ENCODE results near the gene HIGD2A. TPM values are rescaled to one million over a fixed set of nuclear protein-coding genes. Genes with fewer than 3 reads are reported as not detected.

Gene HIGD2A
- total RNA-seq, 1 experiment from 2014 or later, result 98.2 TPM

- TF ChIP-seq ATF2 (CRISPR knock-in tag; IDR thresholded peaks at IDR 0.05; ENCODE audit: borderline replicate concordance, low read depth) (no peak), HMGXB4 (CRISPR knock-in tag; IDR thresholded peaks at IDR 0.05) (peak; percentile 79; the same call in 1 of the 2 replicates)
Measured at GRCh38 chr5:176365351-176366231, 23.0 kb upstream of the HIGD2A start, which contains the start of gene ARL10 (continued).

- peaks cover 7% of the 10 kb centered on the region; the same call in 1 of the 2 replicates for H3K36me3 Mint-ChIP-seq
- TF ChIP-seq ARID4B (CRISPR knock-in tag; IDR thresholded peaks at IDR 0.05; ENCODE audit: borderline replicate concordance) (0 out of 2 replicates have a peak, but pooled peaks have one; percentile 44), FOXK1 (CRISPR knock-in tag; IDR thresholded peaks at IDR 0.05) (peak; percentile 43; the same call in 1 of the 2 replicates), E2F4 (CRISPR knock-in tag; IDR thresholded peaks at IDR 0.05; ENCODE audit: borderline replicate concordance, low read depth) (no peak)
- H3K9me3 Mint-ChIP-seq, result no peaks in the 10 kb centered on the region
- ATAC-seq (no peak; the same call in 1 of the 2 replicates), DNase-seq (ENCODE audit: low spot score) (no peak)
- H3K27ac Mint-ChIP-seq, result no peak overlapping the region
- H3K27me3 Mint-ChIP-seq (ENCODE audit: low read depth), result peaks cover 60% of the 10 kb centered on the region
- ChIA-PET POLR2A (no interaction called here), CTCF (interaction anchor here (0.6 to 1.2 kb wide), 2 partner anchors 43 to 637 kb away, joined by 3 to 4 read pairs; no protein-coding TSS in a partner anchor)
- peaks cover 7% of the 10 kb centered on the region for H3K4me1 Mint-ChIP-seq
- H3K4me3 Mint-ChIP-seq, result peak overlapping the region; percentile 64
Measured at GRCh38 chr5:176366232-176366894, 22.2 kb upstream of the HIGD2A start.

- Mint-ChIP-seq H3K27me3 (ENCODE audit: low read depth) (peaks cover 36% of the 10 kb centered on the region), H3K27ac (no peak overlapping the region), H3K4me1 (peaks cover 4% of the 10 kb centered on the region), H3K36me3 (peaks cover 7% of the 10 kb centered on the region; the same call in 1 of the 2 replicates), H3K4me3 (no peak overlapping the region), H3K9me3 (no peaks in the 10 kb centered on the region)
- CTCF ChIA-PET, result no interaction called here
- no peak for ATAC-seq
- DNase-seq (ENCODE audit: low spot score), result no peak
- POLR2A ChIA-PET, result no interaction called here
- TF ChIP-seq ATF2 (CRISPR knock-in tag; IDR thresholded peaks at IDR 0.05; ENCODE audit: borderline replicate concordance, low read depth) (no peak), SMAD3 (CRISPR knock-in tag; IDR thresholded peaks at IDR 0.05; ENCODE audit: borderline replicate concordance) (no peak), ATF3 (CRISPR knock-in tag; conservative IDR thresholded peaks at IDR 0.05) (no peak), USF2 (CRISPR knock-in tag; IDR thresholded peaks at IDR 0.05) (no peak), ZNF281 (CRISPR knock-in tag; IDR thresholded peaks at IDR 0.05) (no peak)
Measured at GRCh38 chr5:176368726-176369125, 19.8 kb upstream of the HIGD2A start.

Data from WTC11 (cell line).